ENCODE results near the gene DOCK3.
"Not testable (repeated sequence)": the region's sequence is repeated elsewhere in the genome, so short reads cannot be mapped to it uniquely, and the experiment has no call there.

The DOCK3 gene

DNA sequence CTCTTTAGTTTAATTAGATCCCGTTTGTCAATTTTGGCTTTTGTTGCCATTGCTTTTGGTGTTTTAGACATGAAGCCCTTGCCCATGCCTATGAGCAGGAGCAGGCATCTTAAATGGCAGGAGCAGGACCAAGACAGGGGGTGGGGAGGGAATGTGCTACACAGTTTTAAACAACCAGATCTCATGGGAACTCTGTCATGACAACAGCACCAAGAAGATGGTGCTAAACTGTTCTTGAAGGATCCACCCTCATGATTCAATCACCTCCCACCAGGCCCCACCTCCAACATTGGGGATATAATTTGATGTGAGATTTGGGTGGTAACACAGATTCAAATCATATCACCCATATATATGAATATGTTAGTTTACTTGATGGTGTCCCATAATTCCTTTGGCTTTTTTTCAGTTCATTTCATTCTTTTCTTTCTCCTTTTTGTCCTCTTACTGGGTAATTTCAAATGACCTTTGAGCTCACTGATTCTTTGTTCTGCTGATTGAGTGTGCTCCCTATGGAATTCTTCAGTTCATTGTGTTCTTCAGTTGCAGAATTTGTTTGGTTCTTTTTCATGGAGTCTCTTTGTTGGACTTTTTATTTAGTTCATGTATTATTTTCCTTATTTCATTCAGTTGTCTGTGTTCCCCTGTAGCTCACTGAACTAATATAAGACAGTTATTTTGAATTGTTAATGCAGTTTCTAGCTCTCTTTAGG lies 62.6 kb downstream of the DOCK3 start:
- DNase-seq (ENCODE audit: low spot score): no peak
- TF ChIP-seq, protein P1, sequence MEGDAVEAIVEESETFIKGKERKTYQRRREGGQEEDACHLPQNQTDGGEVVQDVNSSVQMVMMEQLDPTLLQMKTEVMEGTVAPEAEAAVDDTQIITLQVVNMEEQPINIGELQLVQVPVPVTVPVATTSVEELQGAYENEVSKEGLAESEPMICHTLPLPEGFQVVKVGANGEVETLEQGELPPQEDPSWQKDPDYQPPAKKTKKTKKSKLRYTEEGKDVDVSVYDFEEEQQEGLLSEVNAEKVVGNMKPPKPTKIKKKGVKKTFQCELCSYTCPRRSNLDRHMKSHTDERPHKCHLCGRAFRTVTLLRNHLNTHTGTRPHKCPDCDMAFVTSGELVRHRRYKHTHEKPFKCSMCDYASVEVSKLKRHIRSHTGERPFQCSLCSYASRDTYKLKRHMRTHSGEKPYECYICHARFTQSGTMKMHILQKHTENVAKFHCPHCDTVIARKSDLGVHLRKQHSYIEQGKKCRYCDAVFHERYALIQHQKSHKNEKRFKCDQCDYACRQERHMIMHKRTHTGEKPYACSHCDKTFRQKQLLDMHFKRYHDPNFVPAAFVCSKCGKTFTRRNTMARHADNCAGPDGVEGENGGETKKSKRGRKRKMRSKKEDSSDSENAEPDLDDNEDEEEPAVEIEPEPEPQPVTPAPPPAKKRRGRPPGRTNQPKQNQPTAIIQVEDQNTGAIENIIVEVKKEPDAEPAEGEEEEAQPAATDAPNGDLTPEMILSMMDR (IDR thresholded peaks at IDR 0.05; ENCODE audit: borderline replicate concordance, control extremely low read depth, extremely low read depth, insufficient read depth, missing control alignments): no peak
- in situ Hi-C loops (cut with MboI; ENCODE audit: low sequenced_read_pairs, unreplicated experiment): no loop called here

DNA sequence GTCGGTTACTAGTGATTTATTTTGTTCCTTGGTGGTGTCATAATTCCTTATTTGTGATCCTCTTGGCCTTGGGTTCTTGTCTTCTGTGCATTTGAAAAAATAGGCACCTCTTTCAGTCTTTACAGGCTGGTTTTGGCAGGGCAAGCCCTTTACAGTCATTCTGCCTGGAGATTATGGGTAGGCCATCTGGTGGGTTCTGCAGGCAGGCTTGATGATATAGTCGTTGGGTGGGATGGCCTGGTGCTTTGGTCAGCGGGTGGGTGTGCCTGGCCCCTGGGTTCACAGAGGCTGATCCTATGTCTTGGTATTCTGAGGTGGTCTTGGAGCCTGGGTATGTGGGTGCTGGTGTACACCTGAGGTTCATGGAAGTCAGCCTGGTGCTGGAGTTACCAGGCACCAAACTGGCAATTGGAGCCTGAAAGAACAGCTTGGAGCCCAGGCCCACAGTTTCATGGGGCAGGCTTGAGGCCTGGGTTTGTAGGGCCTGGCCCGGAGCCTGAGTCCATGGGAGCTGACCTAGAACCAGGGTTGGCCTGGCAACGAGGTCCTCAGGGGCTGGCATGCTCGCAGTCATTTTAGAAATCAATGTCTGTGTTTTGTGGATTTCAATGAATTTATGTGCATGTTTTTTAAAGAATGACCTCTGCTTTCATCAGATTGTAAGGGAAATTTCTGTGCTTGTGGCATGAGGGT lies 63.3 kb downstream of the DOCK3 start:
- DNase-seq (ENCODE audit: low spot score): no peak
- TF ChIP-seq, protein P1 (IDR thresholded peaks at IDR 0.05; ENCODE audit: borderline replicate concordance, control extremely low read depth, extremely low read depth, insufficient read depth, missing control alignments): no peak
- in situ Hi-C loops (cut with MboI; ENCODE audit: low sequenced_read_pairs, unreplicated experiment): no loop called here

DNA sequence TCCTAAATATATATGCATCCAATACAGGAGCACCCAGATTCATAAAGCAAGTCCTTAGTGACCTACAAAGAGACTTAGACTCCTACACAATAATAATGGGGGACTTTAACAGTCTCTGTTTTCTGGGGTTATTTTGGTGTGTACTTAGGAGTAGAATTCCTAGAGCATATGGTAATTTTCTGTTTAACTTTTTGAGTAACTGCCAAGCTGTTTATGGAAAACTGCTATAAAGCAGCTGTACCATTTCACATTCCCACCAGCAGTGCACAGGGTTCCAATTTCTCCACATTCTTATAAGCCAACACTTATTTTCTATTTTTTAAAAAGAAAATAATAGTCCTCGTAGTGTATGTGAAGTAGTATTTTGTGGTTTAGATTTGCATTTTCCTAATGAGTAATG lies 68.9 kb downstream of the DOCK3 start:
- no peak for DNase-seq (ENCODE audit: low spot score)
- TF ChIP-seq, protein P1 (IDR thresholded peaks at IDR 0.05; ENCODE audit: borderline replicate concordance, control extremely low read depth, extremely low read depth, insufficient read depth, missing control alignments): no peak
- in situ Hi-C loops (cut with MboI; ENCODE audit: low sequenced_read_pairs, unreplicated experiment): no loop called here

GRCh38 chr3:50749822-50750221 lies 75.1 kb downstream of the DOCK3 start:
- TF ChIP-seq, protein P1 (IDR thresholded peaks at IDR 0.05; ENCODE audit: borderline replicate concordance, control extremely low read depth, extremely low read depth, insufficient read depth, missing control alignments): no peak
- in situ Hi-C loops (cut with MboI; ENCODE audit: low sequenced_read_pairs, unreplicated experiment): no loop called here
- no peak for DNase-seq (ENCODE audit: low spot score)

- TF ChIP-seq, protein P1 (IDR thresholded peaks at IDR 0.05; ENCODE audit: borderline replicate concordance, control extremely low read depth, extremely low read depth, insufficient read depth, missing control alignments): no peak
- no peak for DNase-seq (ENCODE audit: low spot score)
- in situ Hi-C loops (cut with MboI; ENCODE audit: low sequenced_read_pairs, unreplicated experiment): no loop called here
Measured at GRCh38 chr3:50759015-50759414, 84.3 kb downstream of the DOCK3 start.

- DNase-seq (ENCODE audit: low spot score): no peak
- TF ChIP-seq, protein P1 (IDR thresholded peaks at IDR 0.05; ENCODE audit: borderline replicate concordance, control extremely low read depth, extremely low read depth, insufficient read depth, missing control alignments): no peak
- in situ Hi-C loops (cut with MboI; ENCODE audit: low sequenced_read_pairs, unreplicated experiment): no loop called here
Measured at GRCh38 chr3:50777680-50778079, 103.0 kb downstream of the DOCK3 start.

- DNase-seq (ENCODE audit: low spot score); in situ Hi-C loops (cut with MboI; ENCODE audit: low sequenced_read_pairs, unreplicated experiment): not testable (repeated sequence)
Measured at GRCh38 chr3:50781766-50782165, 107.0 kb downstream of the DOCK3 start.
